HL-60 (cell line): ENCODE results near the gene RYR2.

Experiments used
- DNase-seq, 2 experiments: peaks; one replicate each; pipeline ENCODE4 v3.0.0-alpha.2; 2010 to 2020; ENCODE audit warnings: low read depth in 1 of 2, low spot score in 1 of 2
- H3K27ac ChIP-seq: fragments of 250-450 bp; sonication (Bioruptor Pico); replicated peaks from 2 replicates; pipeline ENCODE4 v1.5.1; 2020; ENCODE audit warnings: mild to moderate bottlenecking, moderate library complexity
- H3K27me3 ChIP-seq: fragments of 250-450 bp; sonication (Bioruptor Pico); 2 replicates; pipeline ENCODE4 v1.5.1; 2021; ENCODE audit warnings: mild to moderate bottlenecking, moderate library complexity; ENCODE audit not compliant: insufficient read depth, poor library complexity, severe bottlenecking
- H3K4me3 ChIP-seq: replicated peaks from 2 replicates; pipeline ENCODE4 v1.5.1; 2011; ENCODE audit warnings: mild to moderate bottlenecking, control low read depth, low read length; ENCODE audit not compliant: insufficient read depth
- GABPA ChIP-seq: IDR thresholded peaks from 2 replicates; pipeline ENCODE4 v1.6.1; 2012; ENCODE audit warnings: low read depth
- POLR2AphosphoS5 ChIP-seq: IDR thresholded peaks from 2 replicates; pipeline ENCODE4 v1.6.1; 2012; ENCODE audit warnings: low read depth
- REST ChIP-seq: IDR thresholded peaks from 2 replicates; pipeline ENCODE4 v1.6.1; 2012; ENCODE audit warnings: low read depth; ENCODE audit not compliant: insufficient replicate concordance
- SPI1 ChIP-seq: IDR thresholded peaks from 2 replicates; pipeline ENCODE4 v1.6.1; 2012; ENCODE audit warnings: low read depth, mild to moderate bottlenecking, borderline replicate concordance
- TF ChIP-seq, protein P1 (sequence below): IDR thresholded peaks from one replicate; pipeline ENCODE4 v1.5.1; 2011; ENCODE audit warnings: low read length, control low read depth, inconsistent platforms; ENCODE audit not compliant: insufficient read depth

RYR2 gene

DNA sequence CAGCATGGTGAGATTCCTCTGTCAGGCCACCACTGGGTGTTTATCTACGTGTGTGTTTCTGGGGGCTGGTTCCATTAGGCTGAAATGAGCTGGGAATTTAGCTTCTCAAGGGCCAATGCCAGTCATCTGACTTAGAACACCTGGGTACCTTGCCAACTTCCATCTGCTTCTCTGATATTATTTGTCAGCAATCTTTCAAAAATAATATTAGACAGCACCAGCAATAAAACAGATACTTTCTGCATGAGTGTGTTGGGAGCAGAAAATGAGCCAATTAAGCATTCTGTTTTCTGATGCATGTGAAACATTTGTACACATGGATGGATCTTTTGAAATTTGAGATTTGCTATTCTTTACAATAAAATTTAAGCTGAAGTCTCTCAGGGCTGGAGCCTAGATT, 124.1 kb downstream of the RYR2 start:
- TF ChIP-seq POLR2AphosphoS5: no peak
- TF ChIP-seq REST: no peak
- TF ChIP-seq, protein P1, sequence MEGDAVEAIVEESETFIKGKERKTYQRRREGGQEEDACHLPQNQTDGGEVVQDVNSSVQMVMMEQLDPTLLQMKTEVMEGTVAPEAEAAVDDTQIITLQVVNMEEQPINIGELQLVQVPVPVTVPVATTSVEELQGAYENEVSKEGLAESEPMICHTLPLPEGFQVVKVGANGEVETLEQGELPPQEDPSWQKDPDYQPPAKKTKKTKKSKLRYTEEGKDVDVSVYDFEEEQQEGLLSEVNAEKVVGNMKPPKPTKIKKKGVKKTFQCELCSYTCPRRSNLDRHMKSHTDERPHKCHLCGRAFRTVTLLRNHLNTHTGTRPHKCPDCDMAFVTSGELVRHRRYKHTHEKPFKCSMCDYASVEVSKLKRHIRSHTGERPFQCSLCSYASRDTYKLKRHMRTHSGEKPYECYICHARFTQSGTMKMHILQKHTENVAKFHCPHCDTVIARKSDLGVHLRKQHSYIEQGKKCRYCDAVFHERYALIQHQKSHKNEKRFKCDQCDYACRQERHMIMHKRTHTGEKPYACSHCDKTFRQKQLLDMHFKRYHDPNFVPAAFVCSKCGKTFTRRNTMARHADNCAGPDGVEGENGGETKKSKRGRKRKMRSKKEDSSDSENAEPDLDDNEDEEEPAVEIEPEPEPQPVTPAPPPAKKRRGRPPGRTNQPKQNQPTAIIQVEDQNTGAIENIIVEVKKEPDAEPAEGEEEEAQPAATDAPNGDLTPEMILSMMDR: no peak
- TF ChIP-seq GABPA: no peak
- TF ChIP-seq SPI1: no peak
- H3K27ac ChIP-seq: no peak overlapping the region

DNA sequence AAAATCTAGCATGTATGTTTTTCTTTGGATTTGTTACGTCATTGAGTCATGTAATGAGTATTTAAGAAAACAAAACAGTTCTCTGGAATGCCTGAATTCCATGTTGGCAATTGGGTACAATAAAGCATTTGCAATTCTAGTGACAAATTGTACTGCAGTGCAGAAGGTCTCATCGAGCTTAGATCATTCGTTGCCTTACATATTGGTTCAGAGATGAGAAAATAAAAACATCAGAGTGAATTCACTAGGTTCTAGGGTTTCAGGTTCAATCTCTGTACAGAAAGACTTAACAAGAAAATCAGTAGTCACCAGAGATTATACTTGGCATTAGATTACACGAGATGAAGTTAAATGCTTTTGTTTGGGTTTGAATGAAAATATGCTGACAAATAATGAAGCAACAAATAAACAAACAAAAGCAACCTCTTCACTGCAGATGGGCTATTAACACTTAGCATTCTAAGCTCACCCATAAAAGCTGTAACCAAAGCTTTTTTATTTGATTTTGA, 124.7 kb downstream of the RYR2 start:
- no peak for DNase-seq
- Histone ChIP-seq H3K27me3 (no peaks in the 10 kb centered on the region), H3K4me3 (no peak overlapping the region), H3K27ac (no peak overlapping the region)
- TF ChIP-seq POLR2AphosphoS5 (no peak), GABPA (no peak), REST (no peak), SPI1 (no peak)
- TF ChIP-seq, protein P1: no peak

More for the DNA sequence above, 124.1 kb downstream of the RYR2 start:
- DNase-seq: no peak
- H3K27me3 ChIP-seq: no peaks in the 10 kb centered on the region
- no peak overlapping the region for H3K4me3 ChIP-seq

DNA sequence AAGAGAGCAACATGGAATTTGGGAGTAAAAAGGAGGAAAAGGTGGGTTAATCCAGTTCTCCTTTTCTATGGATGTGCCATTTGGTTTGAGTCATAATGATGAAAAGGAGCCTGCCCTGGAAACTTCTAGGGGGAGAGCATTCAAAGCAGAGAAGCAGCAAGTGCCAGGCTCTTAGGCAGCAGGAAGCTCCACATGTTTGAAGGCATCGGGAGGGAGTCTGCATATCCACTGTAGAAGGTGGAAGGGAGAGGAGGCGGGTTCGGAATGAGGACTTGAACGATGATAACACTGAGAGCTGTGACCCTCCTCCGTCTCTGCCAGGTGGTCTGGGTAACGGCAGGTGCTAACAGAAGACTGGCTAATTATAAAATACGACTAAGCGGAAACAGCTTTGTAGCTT, 128.2 kb downstream of the RYR2 start:
- H3K27ac ChIP-seq: no peak overlapping the region
- no peak for DNase-seq
- no peak overlapping the region for H3K4me3 ChIP-seq
- H3K27me3 ChIP-seq: no peaks in the 10 kb centered on the region
- TF ChIP-seq, protein P1: no peak
- TF ChIP-seq POLR2AphosphoS5: no peak
- TF ChIP-seq GABPA: no peak
- TF ChIP-seq SPI1: no peak
- TF ChIP-seq REST: no peak
